Ishikawa (cell line): Measurements from ENCODE around the gene GMDS.

Experiments
- CEBPB ChIP-seq: IDR thresholded peaks from 2 replicates; pipeline ENCODE4 v1.6.1; 2012
- CREB1 ChIP-seq: IDR thresholded peaks from 2 replicates; pipeline ENCODE4 v1.6.1; 2012; ENCODE audit warnings: low read depth
- EP300 ChIP-seq: IDR thresholded peaks from 2 replicates; pipeline ENCODE4 v1.6.1; 2012; ENCODE audit warnings: borderline replicate concordance
- FOXM1 ChIP-seq: IDR thresholded peaks from 2 replicates; pipeline ENCODE4 v1.6.1; 2012; ENCODE audit warnings: low read depth, borderline replicate concordance
- MAX ChIP-seq: IDR thresholded peaks from 2 replicates; pipeline ENCODE4 v1.6.1; 2012
- NFIC ChIP-seq: IDR thresholded peaks from 2 replicates; pipeline ENCODE4 v1.6.1; 2012
- RAD21 ChIP-seq: IDR thresholded peaks from 2 replicates; pipeline ENCODE4 v1.6.1; 2012; ENCODE audit warnings: low read depth
- REST ChIP-seq: IDR thresholded peaks from 2 replicates; pipeline ENCODE4 v1.6.1; 2012; ENCODE audit warnings: low read depth, mild to moderate bottlenecking
- TAF1 ChIP-seq: IDR thresholded peaks from 2 replicates; pipeline ENCODE4 v1.6.1; 2012; ENCODE audit warnings: low read depth, mild to moderate bottlenecking
- TCF12 ChIP-seq: IDR thresholded peaks from 2 replicates; pipeline ENCODE4 v1.6.1; 2012; ENCODE audit warnings: low read depth
- TEAD4 ChIP-seq: IDR thresholded peaks from 2 replicates; pipeline ENCODE4 v1.6.1; 2012
- YY1 ChIP-seq: IDR thresholded peaks from 2 replicates; pipeline ENCODE4 v1.6.1; 2012; ENCODE audit warnings: low read depth
- ZBTB7A ChIP-seq: IDR thresholded peaks from 2 replicates; pipeline ENCODE4 v1.6.1; 2012; ENCODE audit warnings: low read depth

GRCh38 chr6:1634081-1634480, 611.3 kb downstream of the GMDS start:
- TF ChIP-seq CEBPB (no peak), NFIC (no peak), ZBTB7A (no peak), TCF12 (no peak), MAX (no peak), RAD21 (no peak), TAF1 (no peak), REST (no peak), CREB1 (no peak), FOXM1 (no peak), EP300 (no peak), TEAD4 (no peak), YY1 (no peak)
